CD4-positive, alpha-beta memory T cell (primary cell): ENCODE data around the gene CEPT1. TPM values are rescaled to one million over a fixed set of nuclear protein-coding genes. Genes with fewer than 3 reads are reported as not detected.

Experiments
- polyA plus RNA-seq, 2 donors: library from polyadenylated mRNA; unstranded; fragments of 300-500 nt; fragmentation: Illumina TruSeq; gene quantifications; one replicate each; pipeline ENCODE4 v1.2.3, GENCODE V29; 2021
- total RNA-seq, 2 experiments: library from RNA; stranded (reverse); gene quantifications; one replicate each; pipeline ENCODE4 v1.2.3, GENCODE V29; 2021

The CEPT1 gene
- total and polyA plus RNA-seq, 4 experiments from 2014 or later, result 18.4 to 49.6 (median 41.2) TPM

Other genes with a start within 250 kb of the CEPT1 start
- gene LRIF1, start 176.3 kb upstream of the CEPT1 start, total RNA-seq, result 10 to 100 TPM; 27.0 to 28.2 TPM
- gene LRIF1, start 176.3 kb upstream of the CEPT1 start, polyA plus RNA-seq, result 10 to 100 TPM; 16.9 to 20.3 TPM
- 10 to 100 TPM; 37.5 to 38.8 TPM for gene DRAM2, start 130 bp upstream of the CEPT1 start, total RNA-seq
- gene DRAM2, start 130 bp upstream of the CEPT1 start, polyA plus RNA-seq, result 100 to 1,000 TPM in 1 of 2 donors, 10 to 100 TPM in 1; 77.1 to 101 TPM
- gene DENND2D, start 60.4 kb downstream of the CEPT1 start, total RNA-seq, result 100 to 1,000 TPM; 284 TPM
- 100 to 1,000 TPM; 125 to 221 TPM for gene DENND2D, start 60.4 kb downstream of the CEPT1 start, polyA plus RNA-seq
- gene CHI3L2, start 87.5 kb downstream of the CEPT1 start, total RNA-seq, result 1 to 10 TPM; 1.7 to 1.9 TPM
- gene CHI3L2, start 87.5 kb downstream of the CEPT1 start, polyA plus RNA-seq, result 10 to 100 TPM; 15.6 to 18.2 TPM
- not detected for gene CHIA, start 150.6 kb downstream of the CEPT1 start, total RNA-seq
- not detected for gene CHIA, start 150.6 kb downstream of the CEPT1 start, polyA plus RNA-seq